Liver (tissue), 9 donors: ENCODE data around the gene DNAH3. TPM values are rescaled to one million over a fixed set of nuclear protein-coding genes. Genes with fewer than 3 reads are reported as not detected.
"Not testable (repeated sequence)": the region's sequence is repeated elsewhere in the genome, so short reads cannot be mapped to it uniquely, and the experiment has no call there.

Source experiments
- DNase-seq: peaks from one replicate; pipeline ENCODE4 v3.0.0-alpha.2; 2017; ENCODE audit warnings: low spot score
- H3K27ac ChIP-seq, 2 donors: one replicate each; pipeline ENCODE4 v1.7.0; 2013; ENCODE audit warnings: inconsistent platforms in 2 of 2, low read length in 2 of 2, control low read depth in 1 of 2, low read depth in 1 of 2, mild to moderate bottlenecking in 1 of 2
- H3K27me3 ChIP-seq, 4 donors: one replicate each; pipeline versions ENCODE4 v1.6.1 to v1.7.0; 2013; ENCODE audit warnings: low read length in 3 of 4, inconsistent platforms in 1 of 4, mild to moderate bottlenecking in 1 of 4, moderate library complexity in 1 of 4; ENCODE audit not compliant: control insufficient read depth in 4 of 4, insufficient read depth in 4 of 4
- H3K36me3 ChIP-seq, 4 donors: one replicate each; pipeline versions ENCODE4 v1.6.1 to v1.7.0; 2013; ENCODE audit warnings: low read length in 3 of 4, mild to moderate bottlenecking in 3 of 4, low read depth in 1 of 4, moderate library complexity in 1 of 4; ENCODE audit not compliant: control insufficient read depth in 4 of 4, insufficient read depth in 3 of 4
- H3K4me1 ChIP-seq, 4 donors: one replicate each; pipeline versions ENCODE4 v1.6.1 to v1.7.0; 2013; ENCODE audit warnings: low read length in 3 of 4, mild to moderate bottlenecking in 3 of 4, moderate library complexity in 1 of 4; ENCODE audit not compliant: control insufficient read depth in 4 of 4, insufficient read depth in 4 of 4
- H3K4me3 ChIP-seq, 3 donors: one replicate each; pipeline versions ENCODE4 v1.6.1 to v1.7.0; 2013; ENCODE audit warnings: low read length in 3 of 3, control low read depth in 1 of 3, low read depth in 1 of 3, mild to moderate bottlenecking in 1 of 3
- H3K9ac ChIP-seq, 2 donors: one replicate each; pipeline ENCODE4 v1.7.0; 2013; ENCODE audit warnings: low read length in 2 of 2, mild to moderate bottlenecking in 2 of 2, moderate library complexity in 2 of 2, control low read depth in 1 of 2, low read depth in 1 of 2
- H3K9me3 ChIP-seq, 4 donors: one replicate each; pipeline versions ENCODE4 v1.6.1 to v1.7.0; 2013; ENCODE audit warnings: low read length in 3 of 4; ENCODE audit not compliant: control insufficient read depth in 4 of 4
- CTCF ChIP-seq: fragments of 150-350 bp; IDR thresholded peaks from 2 replicates; pipeline ENCODE4 v1.5.1; 2017; ENCODE audit warnings: improper control_type of control experiment, low read depth, low read length; ENCODE audit not compliant: missing input control
- FOXA2 ChIP-seq: IDR thresholded peaks from 2 replicates; pipeline ENCODE4 v1.6.1; 2016; ENCODE audit warnings: antibody characterized with exemption
- HNF4A ChIP-seq, 2 donors: conservative IDR thresholded peaks; 2 replicates each; pipeline ENCODE4 v1.6.1; 2016; ENCODE audit warnings: antibody characterized with exemption in 2 of 2, mild to moderate bottlenecking in 2 of 2
- HNF4G ChIP-seq: IDR thresholded peaks from 2 replicates; pipeline ENCODE4 v1.6.1; 2016; ENCODE audit warnings: antibody characterized with exemption
- JUND ChIP-seq, 2 donors: IDR thresholded peaks; 2 replicates each; pipeline ENCODE4 v1.6.1; 2016; ENCODE audit warnings: antibody characterized with exemption in 2 of 2
- RAD21 ChIP-seq, 2 donors: IDR thresholded peaks; 2 replicates each; pipeline ENCODE4 v1.6.1; 2016; ENCODE audit warnings: antibody characterized with exemption in 2 of 2, mild to moderate bottlenecking in 2 of 2
- REST ChIP-seq: IDR thresholded peaks from 2 replicates; pipeline ENCODE4 v1.6.1; 2016; ENCODE audit warnings: antibody characterized with exemption, mild to moderate bottlenecking
- RXRA ChIP-seq, 2 donors: IDR thresholded peaks; 2 replicates each; pipeline ENCODE4 v1.6.1; 2017 to 2018; ENCODE audit warnings: antibody characterized with exemption in 2 of 2, mild to moderate bottlenecking in 1 of 2
- WGBS: extraction: QIAGEN DNeasy Blood & Tissue Kit; methylation state at CpG from one replicate; pipeline ENCODE4 v1.1.7; 2013; 5-methylcytosine and 5-hydroxymethylcytosine counted together
- polyA plus RNA-seq, 2 donors: library from polyadenylated mRNA; stranded (reverse) in 1 of 2; unstranded in 1 of 2; fragments of 200-250 nt in 1 of 2; fragments of >200 nt in 1 of 2; fragmentation: Nextera tagmentation in 1 of 2; extraction: Ambion mirVana in 1 of 2; gene quantifications; one replicate each; pipeline versions ENCODE4 v1.2.1 to v1.2.3, GENCODE V29; 2013 to 2015
- total RNA-seq, 2 donors: library from RNA; depleted of rRNA; stranded (reverse); fragments of >200 nt; gene quantifications; one replicate each; pipeline ENCODE4 v1.2.3, GENCODE V29; 2014
- donor health status: healthy.
- donor health status: healthy.
- donor health status: healthy.
- donor health status: healthy.
- donor health status: healthy.

Gene DNAH3
- total and polyA plus RNA-seq, 4 donors = not detected

- Histone ChIP-seq H3K27me3 (no peaks in the 10 kb centered on the region), H3K9ac (no peak overlapping the region), H3K36me3 (no peaks in the 10 kb centered on the region), H3K9me3 (no peaks in the 10 kb centered on the region), H3K4me3 (no peak overlapping the region), H3K27ac (no peak overlapping the region), H3K4me1 (no peaks in the 10 kb centered on the region)
- 84% methylated on average over 1 of the region's 1 CpG for WGBS
- no peak for DNase-seq
- TF ChIP-seq HNF4G (no peak), RXRA (IDR thresholded peaks at IDR 0.05) (no peak), HNF4A (conservative IDR thresholded peaks at IDR 0.05) (no peak)
Measured at GRCh38 chr16:21053590-21053989, 97.1 kb downstream of the DNAH3 start.

- not testable (repeated sequence) for H3K9ac ChIP-seq, H3K4me1 ChIP-seq, H3K4me3 ChIP-seq, H3K27me3 ChIP-seq, DNase-seq, H3K27ac ChIP-seq, H3K9me3 ChIP-seq, H3K36me3 ChIP-seq
- 72% methylated on average over 31 of the region's 31 CpGs for WGBS
Measured at GRCh38 chr16:21048091-21048912, 102.3 kb downstream of the DNAH3 start.

DNA sequence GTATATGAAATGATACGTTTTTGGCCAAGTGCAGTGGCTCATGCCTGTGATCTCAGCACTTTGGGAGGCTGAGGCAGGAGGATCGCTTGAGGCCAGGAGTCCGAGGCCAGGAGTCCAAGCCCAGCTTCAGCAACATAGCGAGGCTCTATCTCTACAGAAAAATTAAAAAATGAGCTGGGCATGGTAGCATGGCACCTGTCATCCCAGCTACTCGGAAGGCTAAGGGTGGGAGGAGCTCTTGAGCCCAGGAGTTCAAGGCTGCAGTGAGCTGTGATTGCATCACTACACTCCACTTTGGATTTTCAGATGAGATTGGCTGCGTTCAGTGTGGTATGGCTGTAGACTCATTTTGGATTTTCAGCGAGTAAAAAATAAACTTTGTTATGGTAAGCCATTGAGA lies 112.4 kb downstream of the DNAH3 start:
- 81% methylated on average over 7 of the region's 7 CpGs for WGBS
- H3K4me1 ChIP-seq = no peaks in the 10 kb centered on the region
- H3K9ac ChIP-seq = no peak overlapping the region
- no peak overlapping the region for H3K27ac ChIP-seq
- no peak for DNase-seq
- TF ChIP-seq HNF4A (conservative IDR thresholded peaks at IDR 0.05) = no peak
- no peak for TF ChIP-seq JUND (IDR thresholded peaks at IDR 0.05)
- no peaks in the 10 kb centered on the region for H3K9me3 ChIP-seq
- no peak overlapping the region for H3K4me3 ChIP-seq
- no peaks in the 10 kb centered on the region for H3K27me3 ChIP-seq
- no peaks in the 10 kb centered on the region for H3K36me3 ChIP-seq

- Histone ChIP-seq H3K9ac (no peak overlapping the region), H3K4me1 (no peaks in the 10 kb centered on the region), H3K36me3 (no peaks in the 10 kb centered on the region), H3K9me3 (no peaks in the 10 kb centered on the region), H3K27ac (no peak overlapping the region), H3K4me3 (no peak overlapping the region), H3K27me3 (no peaks in the 10 kb centered on the region)
- DNase-seq = no peak
- WGBS = 95% methylated on average over 15 of the region's 15 CpGs
- TF ChIP-seq FOXA2 (no peak), CTCF (no peak), RXRA (IDR thresholded peaks at IDR 0.05) (no peak), JUND (IDR thresholded peaks at IDR 0.05) (no peak), HNF4G (no peak), RAD21 (IDR thresholded peaks at IDR 0.05) (no peak), REST (no peak)
Measured at GRCh38 chr16:21037736-21038135, 112.9 kb downstream of the DNAH3 start.
